ENCODE results near the gene LIME1. TPM values are rescaled to one million over a fixed set of nuclear protein-coding genes. Genes with fewer than 3 reads are reported as not detected.

Gene LIME1
- total and polyA plus RNA-seq, 10 donors = 24.0 to 96.6 (median 49.5) TPM

DNA sequence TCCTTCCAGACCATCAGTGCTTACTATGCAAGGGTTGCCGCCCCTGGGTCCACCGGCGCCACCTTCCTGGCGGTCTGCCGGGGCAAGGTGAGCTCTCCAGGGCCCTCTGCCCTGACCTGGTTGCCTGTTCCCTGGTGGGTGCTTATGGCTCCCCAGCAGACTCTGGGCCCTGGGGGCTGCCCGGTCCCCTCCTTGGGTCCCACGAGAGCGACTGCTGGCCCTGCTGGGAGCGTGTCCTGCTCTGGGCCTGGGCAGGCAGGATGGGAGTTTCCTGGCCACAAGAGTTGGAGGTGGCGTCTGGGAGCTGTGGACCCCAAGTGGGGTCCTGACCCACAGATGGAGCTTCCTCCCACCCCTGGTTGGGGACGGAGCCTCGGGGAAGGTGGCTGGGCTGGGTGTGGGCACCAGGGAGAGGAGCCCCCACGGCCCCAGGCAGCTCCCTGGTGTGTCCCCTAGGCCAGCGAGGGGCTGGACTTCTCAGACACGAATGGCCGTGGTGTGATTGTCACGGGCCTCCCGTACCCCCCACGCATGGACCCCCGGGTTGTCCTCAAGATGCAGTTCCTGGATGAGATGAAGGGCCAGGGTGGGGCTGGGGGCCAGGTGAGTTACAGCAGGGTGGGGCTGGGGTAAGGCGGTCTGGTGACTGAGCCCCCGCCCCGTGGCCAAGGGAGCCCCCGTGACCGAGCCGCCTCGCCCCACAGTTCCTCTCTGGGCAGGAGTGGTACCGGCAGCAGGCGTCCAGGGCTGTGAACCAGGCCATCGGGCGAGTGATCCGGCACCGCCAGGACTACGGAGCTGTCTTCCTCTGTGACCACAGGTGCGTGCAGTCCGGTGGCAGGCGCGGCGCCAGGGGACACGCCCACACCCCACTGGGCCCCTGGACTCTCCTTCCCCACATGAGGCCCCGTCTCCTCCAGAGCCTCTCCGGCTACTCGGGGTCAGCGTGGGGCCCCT lies 47.1 kb upstream of the LIME1 start:
- Histone ChIP-seq H3K36me3 (peaks cover 0 to 22% (median 5%) of the 10 kb centered on the region in 6 donors), H3K4me1 (peaks cover 15 to 88% (median 69%) of the 10 kb centered on the region in 6 donors), H3K4me3 (no peak overlapping the region), H3K27me3 (replicated peaks in 1 of 7) (peaks cover 0 to 6% (median 0%) of the 10 kb centered on the region in 7 donors), H3K9me3 (no peaks in the 10 kb centered on the region), H3K27ac (peak overlapping the region in 7 of 8 donors; percentile 85 to 90 (median 89))
- WGBS, 5 donors = 80 to 95% (median 86%) methylated on average over 24 to 44 of the region's 44 CpGs
- no peak for DNase-seq
- intact Hi-C loops (cut with DNase I; ENCODE audit: low total_unique reads) = no loop called here
- TF ChIP-seq POLR2AphosphoS5 (IDR thresholded peaks at IDR 0.05) = peak in 2 of 3 donors; percentile 25 to 44
- TF ChIP-seq, protein P1, sequence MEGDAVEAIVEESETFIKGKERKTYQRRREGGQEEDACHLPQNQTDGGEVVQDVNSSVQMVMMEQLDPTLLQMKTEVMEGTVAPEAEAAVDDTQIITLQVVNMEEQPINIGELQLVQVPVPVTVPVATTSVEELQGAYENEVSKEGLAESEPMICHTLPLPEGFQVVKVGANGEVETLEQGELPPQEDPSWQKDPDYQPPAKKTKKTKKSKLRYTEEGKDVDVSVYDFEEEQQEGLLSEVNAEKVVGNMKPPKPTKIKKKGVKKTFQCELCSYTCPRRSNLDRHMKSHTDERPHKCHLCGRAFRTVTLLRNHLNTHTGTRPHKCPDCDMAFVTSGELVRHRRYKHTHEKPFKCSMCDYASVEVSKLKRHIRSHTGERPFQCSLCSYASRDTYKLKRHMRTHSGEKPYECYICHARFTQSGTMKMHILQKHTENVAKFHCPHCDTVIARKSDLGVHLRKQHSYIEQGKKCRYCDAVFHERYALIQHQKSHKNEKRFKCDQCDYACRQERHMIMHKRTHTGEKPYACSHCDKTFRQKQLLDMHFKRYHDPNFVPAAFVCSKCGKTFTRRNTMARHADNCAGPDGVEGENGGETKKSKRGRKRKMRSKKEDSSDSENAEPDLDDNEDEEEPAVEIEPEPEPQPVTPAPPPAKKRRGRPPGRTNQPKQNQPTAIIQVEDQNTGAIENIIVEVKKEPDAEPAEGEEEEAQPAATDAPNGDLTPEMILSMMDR (IDR thresholded peaks at IDR 0.05 in 8 of 11, conservative IDR thresholded peaks at IDR 0.05 in 3 of 11) = no peak

DNA sequence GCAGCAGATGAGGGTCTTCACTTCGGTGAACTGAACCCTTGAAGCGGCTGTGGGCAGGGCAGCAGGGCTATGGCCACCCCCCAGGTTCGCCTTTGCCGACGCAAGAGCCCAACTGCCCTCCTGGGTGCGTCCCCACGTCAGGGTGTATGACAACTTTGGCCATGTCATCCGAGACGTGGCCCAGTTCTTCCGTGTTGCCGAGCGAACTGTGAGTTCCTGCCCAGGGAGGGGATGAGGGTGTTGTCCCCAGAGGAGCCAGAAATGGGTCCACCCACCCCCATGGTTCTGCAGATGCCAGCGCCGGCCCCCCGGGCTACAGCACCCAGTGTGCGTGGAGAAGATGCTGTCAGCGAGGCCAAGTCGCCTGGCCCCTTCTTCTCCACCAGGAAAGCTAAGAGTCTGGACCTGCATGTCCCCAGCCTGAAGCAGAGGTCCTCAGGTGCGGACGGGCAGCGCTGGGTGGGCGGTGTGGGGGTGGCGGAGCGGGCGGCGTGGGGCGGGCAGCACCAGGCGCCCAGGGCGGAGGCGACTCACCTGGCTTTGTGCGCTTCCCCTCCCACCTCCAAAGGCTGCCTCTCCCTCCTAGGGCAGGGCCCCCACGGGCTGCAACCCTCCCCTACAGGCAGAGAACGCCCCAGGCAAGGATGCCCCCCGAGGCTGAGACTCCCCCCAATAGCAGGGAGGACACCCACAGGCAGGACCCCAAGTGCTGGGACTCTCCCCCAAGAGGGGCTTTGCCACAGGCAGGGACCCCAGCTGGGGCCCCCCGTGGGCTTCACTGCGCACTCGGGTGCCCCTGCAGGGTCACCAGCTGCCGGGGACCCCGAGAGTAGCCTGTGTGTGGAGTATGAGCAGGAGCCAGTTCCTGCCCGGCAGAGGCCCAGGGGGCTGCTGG lies 46.2 kb upstream of the LIME1 start:
- H3K27ac ChIP-seq = peak overlapping the region in 6 of 8 donors; percentile 29 to 90 (median 88)
- peaks cover 0 to 31% (median 7%) of the 10 kb centered on the region in 6 donors for H3K36me3 ChIP-seq
- intact Hi-C loops (cut with DNase I; ENCODE audit: low total_unique reads) = no loop called here
- no peak overlapping the region for H3K4me3 ChIP-seq
- TF ChIP-seq POLR2A (IDR thresholded peaks at IDR 0.05) = no peak
- TF ChIP-seq, protein P1 (IDR thresholded peaks at IDR 0.05 in 8 of 11, conservative IDR thresholded peaks at IDR 0.05 in 3 of 11) = no peak
- peak in 2 of 3 donors; percentile 2 to 15 for TF ChIP-seq POLR2AphosphoS5 (IDR thresholded peaks at IDR 0.05)
- no peaks in the 10 kb centered on the region for H3K9me3 ChIP-seq
- H3K4me1 ChIP-seq = peaks cover 15 to 85% (median 64%) of the 10 kb centered on the region in 6 donors
- H3K27me3 ChIP-seq (replicated peaks in 1 of 7) = peaks cover 0 to 6% (median 0%) of the 10 kb centered on the region in 7 donors
- peak; percentile 72 for DNase-seq
- 90 to 92% (median 92%) methylated on average over 15 to 40 of the region's 40 CpGs for WGBS, 5 donors

DNA sequence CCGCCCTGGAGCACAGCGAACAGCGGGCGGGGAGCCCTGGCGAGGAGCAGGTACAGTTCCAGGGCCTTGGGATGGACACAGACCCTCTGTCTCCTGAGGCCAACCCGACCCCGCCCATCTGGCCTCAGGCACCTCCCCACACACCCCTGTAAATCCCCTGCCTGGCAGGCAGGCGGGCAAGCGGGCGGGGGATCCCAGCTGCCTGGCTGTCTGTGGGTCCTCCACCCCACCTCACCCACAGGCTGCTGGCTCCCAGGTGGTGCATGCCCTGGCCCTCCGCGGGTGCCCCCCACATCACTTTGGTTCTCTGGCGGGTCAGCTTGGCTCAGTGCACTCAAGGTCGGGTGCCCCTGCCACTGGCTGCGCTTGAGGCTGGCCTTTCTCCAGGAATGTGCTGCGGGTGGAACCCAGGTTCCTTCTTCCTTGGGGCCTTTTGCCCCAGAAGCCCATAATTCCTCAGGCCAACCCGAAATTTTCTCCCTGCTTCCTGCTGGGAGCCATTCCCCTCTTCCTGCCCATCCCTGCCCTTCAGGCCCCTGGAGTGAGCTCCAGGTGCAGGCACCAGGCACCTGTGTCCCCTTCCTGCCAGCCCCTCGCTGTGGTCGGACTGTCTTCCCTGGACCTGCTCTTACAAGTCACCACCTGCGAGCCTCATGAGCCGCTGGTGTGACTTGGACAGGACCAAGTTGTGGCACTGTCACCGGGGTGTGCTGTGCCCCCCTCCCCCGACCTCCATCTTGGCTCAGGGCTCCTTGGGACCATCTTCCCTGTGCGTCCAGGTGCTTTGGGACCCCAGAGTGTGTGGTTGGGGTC lies 45.4 kb upstream of the LIME1 start:
- Histone ChIP-seq H3K4me3 (no peak overlapping the region), H3K36me3 (peaks cover 0 to 40% (median 7%) of the 10 kb centered on the region in 6 donors), H3K27ac (peak overlapping the region in 7 of 8 donors; percentile 26 to 90 (median 44)), H3K9me3 (no peaks in the 10 kb centered on the region), H3K4me1 (peaks cover 18 to 85% (median 60%) of the 10 kb centered on the region in 6 donors), H3K27me3 (replicated peaks in 1 of 7) (peaks cover 0 to 6% (median 0%) of the 10 kb centered on the region in 7 donors)
- TF ChIP-seq POLR2AphosphoS5 (IDR thresholded peaks at IDR 0.05) (peak in 2 of 3 donors; percentile 33 to 54), POLR2A (IDR thresholded peaks at IDR 0.05) (no peak)
- 68 to 92% (median 78%) methylated on average over 15 to 24 of the region's 24 CpGs for WGBS, 5 donors
- intact Hi-C loops (cut with DNase I; ENCODE audit: low total_unique reads) = no loop called here
- DNase-seq = peak; percentile 75
